NCI-H146 treated with DMSO at 0.1 percent for 48 hours (cell line): ENCODE data around the gene SCTR.

Experiments used
- DNase-seq: peaks from one replicate; lab custom pipeline; 2025; ENCODE audit not compliant: unreplicated experiment; lab: John Stamatoyannopoulos, UW

Gene SCTR

GRCh38 chr2:119431976-119432850 is 92.1 kb downstream of the SCTR start:
- DNase-seq: no peak

DNA sequence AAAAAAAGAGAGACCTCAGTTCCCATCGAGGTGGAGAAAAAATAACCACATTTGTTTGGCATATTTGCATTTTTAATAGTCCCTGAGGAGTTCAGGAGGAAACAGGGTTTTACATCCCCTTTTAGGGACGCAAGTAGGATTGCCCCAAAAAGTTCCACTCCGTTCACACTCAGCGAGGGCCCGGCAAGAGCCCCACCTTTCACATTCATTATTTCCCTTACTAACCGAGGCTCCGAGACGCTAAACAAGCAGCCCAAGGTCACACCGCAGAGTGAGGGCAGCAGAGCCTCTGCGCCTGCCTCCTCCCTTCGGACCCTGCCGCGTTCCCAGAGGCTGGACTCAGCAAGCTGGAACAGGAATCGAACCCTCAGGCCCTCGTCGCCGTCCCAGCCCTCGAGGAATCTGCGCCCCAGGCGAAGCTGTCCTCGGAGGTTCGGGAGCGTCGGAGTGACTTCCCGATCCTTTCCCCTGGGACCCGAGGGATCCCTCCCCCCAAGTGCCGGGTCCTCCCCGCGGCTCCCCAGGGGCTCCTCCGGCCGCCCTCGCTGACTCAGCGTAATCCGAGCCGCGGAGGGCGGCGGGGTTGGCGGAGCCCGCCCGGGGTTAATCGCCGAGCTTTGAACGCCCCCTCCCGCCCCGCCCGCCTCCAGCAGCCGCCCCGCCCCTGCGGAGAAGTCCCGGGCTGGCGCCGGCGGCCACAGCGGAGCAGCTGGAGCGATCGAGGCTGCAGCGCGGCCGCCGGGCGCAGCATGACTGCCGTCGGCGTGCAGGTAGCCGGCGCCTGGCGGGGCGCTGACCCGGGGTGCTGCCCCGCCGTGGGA is 92.9 kb downstream of the SCTR start, which contains the start of gene TMEM37:
Gene TMEM37 (plus strand): TSS at position 700 of the 821 bp plus-strand sequence. CDS start 50 bp downstream, at position 750.
- peak; percentile 10 for DNase-seq

- DNase-seq: no peak
Observed at GRCh38 chr2:119430023-119430498, 94.2 kb downstream of the SCTR start.

- DNase-seq: no peak
Observed at GRCh38 chr2:119429225-119429981, 94.9 kb downstream of the SCTR start.

- DNase-seq: no peak
Observed at GRCh38 chr2:119428488-119429224, 95.6 kb downstream of the SCTR start.

DNA sequence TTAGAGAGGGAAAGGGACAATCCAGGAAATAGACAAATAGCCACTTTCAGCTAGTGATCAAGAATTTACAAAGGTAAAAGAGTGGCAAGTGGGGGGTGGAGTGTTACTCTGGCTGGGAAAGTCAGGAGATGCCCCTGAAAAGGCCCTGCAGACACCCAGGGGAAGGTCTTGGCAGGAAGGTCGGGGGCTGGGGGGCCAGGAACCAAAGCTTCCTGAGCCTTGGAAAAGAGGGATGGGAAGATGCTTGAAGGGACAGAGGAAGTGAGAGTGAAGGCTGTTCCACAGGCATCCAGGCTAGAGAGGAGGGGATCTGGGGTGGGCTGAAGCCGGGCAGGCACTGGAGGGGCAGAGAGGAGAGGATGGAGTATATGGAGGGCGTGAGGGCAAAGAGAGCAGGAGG is 96.5 kb downstream of the SCTR start:
- no peak for DNase-seq

GRCh38 chr2:119426801-119427395 is 97.4 kb downstream of the SCTR start:
- no peak for DNase-seq

DNA sequence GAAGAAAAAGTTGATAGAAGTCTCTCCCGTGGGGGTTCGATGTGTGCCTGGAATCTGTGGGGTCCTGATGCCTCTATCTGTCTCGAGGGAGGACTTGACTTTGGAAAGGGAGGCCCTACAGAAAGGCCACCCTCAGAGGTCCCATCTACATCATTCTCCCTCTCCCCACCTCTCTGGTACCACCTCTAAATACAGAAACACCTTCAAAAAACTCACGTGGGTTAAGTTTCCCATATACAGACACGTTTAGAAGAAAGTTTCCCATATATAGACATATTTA is 97.9 kb downstream of the SCTR start:
- DNase-seq: no peak

DNA sequence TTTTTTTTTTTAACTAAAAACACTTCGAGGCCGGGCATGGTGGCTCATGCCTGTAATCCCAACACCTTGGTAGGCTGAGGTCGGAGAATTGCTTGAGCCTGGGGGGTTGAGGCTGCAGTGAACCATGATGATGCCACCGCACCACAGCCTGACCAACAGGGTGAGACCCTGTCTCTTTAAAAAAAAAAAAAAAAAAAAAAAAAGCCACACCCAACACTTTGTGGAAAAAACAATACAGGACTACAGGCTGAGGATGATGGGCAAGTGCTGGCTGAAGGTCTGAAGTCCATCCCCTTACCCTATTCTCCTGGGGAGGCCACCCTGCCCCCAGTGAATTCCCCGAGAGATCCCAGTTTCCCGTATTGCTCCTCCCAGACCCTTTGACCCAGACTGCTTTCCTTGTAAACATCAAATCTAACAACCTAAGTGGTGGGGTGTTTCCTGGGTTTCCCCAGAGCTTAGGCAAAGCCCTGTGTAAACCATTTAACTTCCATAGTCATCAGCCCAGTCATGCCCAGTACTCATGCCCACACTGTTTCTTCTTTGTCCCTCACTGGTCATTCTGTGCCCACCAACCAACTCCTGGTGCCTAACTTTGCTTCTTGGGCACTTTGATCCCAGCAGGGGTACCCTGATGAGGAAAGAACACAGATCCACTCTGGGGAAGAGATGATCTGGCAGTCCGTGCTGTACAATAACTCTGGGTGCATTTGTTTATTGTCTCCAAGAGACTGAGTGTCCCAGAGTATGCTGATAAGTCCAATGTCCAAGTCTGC is 98.5 kb downstream of the SCTR start:
- no peak for DNase-seq

- DNase-seq: no peak
Observed at GRCh38 chr2:119425119-119425405, 99.2 kb downstream of the SCTR start.

DNA sequence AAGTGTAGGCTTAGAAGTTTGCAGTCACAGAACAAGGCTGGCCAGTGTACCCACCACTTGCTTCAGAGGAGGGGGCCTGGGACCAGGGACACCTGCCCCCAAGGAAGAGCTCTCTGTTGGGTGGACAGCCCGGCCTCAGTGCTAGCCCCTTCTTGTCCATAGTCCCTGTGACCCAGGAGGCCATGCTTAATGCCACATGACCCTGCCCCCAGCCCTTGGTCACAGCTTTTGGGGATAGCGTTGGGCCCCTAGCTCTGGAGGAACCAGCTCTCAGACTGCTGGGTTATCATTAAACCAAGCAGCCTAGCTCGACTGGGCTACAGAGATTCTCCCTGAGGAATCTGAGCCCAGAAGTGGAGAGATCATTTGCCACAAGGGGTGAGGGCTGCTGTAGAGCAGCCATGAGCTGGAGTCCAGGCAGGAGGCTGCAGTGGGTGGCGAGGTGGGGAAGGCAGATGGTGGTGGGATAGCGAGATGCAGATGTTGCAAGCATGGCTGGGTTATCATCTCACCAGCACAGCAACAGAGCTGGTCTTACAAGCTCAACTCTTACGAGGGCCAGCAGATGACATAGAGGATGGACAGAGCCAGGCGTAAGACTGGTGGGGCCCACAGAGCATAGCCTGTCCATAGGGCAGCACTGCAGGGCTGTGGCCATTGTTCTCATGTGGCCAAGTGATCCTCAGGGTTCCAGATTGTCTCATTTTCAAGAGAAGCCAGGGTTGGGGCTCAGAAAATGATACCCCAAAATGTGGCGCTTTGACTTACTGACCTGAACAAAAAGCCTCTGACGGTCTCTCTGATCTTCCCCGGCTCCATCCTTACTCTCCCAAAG is 99.8 kb downstream of the SCTR start:
- DNase-seq: no peak

DNA sequence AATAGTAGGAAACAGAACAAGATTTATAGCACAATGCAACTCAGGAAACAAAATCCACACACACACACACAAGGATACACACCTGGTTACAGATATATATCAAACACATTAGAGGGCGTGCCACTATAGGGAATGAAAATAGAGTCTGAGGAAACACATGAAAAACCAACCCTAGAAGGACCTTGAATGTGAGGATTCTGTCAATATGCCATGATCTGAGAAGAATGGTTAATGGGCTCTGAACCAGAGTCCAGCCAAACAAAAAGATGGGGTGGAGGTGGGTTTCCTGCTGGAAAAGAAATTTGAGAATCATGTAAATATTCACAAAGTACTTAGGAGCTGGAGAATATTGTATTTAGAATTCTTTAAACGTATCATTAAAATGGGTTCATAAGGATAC is 100.5 kb downstream of the SCTR start:
- DNase-seq: no peak

DNA sequence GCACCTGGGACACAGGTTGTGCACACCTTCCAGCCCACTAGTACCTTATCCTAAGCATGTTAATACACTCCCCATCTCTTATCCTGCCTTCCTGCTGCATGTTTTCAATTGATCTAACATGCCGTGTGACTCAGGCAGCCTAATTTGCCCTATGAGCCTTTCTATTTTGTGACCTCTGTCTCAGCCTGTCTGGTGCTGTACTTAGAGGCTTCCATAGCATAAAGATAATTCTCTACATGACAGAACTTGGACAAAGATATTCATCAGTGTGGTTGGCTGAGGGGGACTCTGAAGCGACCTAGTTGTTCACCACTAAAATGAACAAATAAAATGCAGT is 101.2 kb downstream of the SCTR start:
- no peak for DNase-seq

DNA sequence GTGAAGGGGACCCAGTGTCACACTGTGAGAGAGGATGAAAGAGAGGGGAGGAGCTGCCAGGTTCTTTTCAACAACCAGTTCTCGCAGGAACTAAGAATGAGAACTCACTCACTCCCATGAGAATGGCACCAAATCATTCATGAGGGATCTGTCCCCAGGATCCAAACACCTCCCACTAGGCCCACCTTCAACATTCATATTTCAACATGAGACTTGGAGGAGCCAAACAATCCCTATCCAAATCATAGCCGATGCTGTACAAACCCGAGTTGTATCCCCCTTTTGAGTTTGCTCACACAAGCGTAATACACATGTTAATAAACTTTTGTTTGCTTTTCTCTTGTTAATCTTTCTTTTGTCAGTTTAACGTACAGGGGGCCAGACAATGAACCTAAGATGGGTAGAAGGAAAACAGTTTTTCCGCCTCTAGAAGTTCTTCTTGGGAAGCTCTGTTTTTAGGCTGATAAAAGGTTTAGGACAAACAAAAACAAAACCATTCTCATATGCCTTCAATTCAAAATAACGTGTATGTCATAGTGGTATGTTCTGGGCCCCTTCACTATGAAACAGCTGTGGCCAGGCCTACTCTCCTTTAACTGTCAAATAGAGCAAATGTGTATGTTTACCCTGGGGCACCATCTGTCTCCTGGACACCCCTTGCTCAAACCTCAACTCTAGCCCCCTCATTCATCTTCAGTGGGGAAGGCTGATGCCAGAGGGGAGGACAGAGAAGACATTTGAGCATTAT is 101.7 kb downstream of the SCTR start:
- DNase-seq: no peak

DNA sequence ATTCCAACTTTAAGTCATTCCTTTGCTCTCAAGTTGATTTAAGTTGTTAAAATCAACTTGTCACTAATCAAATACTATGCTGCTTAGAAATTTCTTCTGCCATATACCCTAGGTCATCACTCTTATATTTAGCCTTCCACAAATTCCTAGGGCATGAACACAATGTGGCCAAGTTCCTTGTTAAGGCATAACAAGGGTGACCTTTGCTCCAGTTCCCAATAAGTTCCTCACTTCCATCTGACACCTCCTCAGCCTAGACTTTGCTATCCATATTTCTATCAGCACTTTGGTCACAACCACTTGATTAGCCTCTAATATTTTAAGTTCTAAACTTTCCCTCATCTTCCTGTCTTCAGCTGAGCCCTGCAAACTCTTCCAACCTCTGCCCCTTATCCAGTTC is 102.5 kb downstream of the SCTR start:
- DNase-seq: no peak

- no peak for DNase-seq
Observed at GRCh38 chr2:119421304-119421703, 103.0 kb downstream of the SCTR start.

DNA sequence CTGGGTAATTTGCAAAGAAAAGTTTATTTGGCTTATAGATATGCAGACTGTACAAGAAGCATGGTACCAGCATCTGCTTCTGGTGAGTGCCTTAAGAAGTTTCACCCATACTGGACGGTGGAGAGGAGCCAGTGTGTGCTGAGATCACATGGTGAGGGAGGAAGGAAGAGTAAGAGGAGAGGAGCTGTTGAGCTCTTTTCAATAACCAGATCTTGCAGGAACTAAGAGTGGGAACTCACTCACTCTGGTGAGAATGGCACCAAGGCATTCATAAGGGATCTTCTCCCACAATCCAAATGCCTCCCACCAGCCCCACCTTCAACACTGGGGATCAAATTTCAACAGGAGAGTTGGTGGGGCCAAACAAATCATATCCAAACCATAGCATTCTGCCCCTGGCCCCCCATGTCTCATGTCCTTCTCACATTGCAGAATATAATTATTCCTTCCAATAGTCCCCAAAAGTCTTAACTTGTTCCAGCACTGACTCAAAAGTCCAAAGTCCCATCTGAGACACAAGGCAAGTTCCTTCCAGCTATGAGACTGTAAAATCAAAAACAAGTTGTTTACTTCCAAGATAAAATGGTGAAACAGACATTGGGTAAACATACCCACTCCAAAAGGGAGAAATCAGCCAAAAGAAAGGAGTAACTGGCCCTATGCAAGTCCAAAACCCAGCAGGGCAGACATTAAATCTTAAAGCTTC is 104.3 kb downstream of the SCTR start:
- no peak for DNase-seq

- DNase-seq: no peak
Observed at GRCh38 chr2:119419065-119419464, 105.2 kb downstream of the SCTR start.
